Cortex of kidney (tissue), 1 donor: ENCODE measurements around the gene GEMIN2.
"Not testable (repeated sequence)": the region's sequence is repeated elsewhere in the genome, so short reads cannot be mapped to it uniquely, and the experiment has no call there.

ENCODE experiments used
- DNase-seq: peaks from one replicate; lab custom pipeline; 2025; lab: John Stamatoyannopoulos, UW

GEMIN2 gene

GRCh38 chr14:39114073-39114838, at the start of gene GEMIN2:
GEMIN2 (plus strand) TSS chr14:39114323; CDS start chr14:39114339, 16 bp downstream.
- peak; percentile 35 for DNase-seq

- DNase-seq: not testable (repeated sequence)
These were observed 44.8 kb upstream of the GEMIN2 start for GRCh38 chr14:39069169-39069805.

GRCh38 chr14:39069923-39070322, 44.2 kb upstream of the GEMIN2 start:
- DNase-seq: no peak

GRCh38 chr14:39071096-39071495, 43.0 kb upstream of the GEMIN2 start:
- no peak for DNase-seq

- no peak for DNase-seq
These were observed 33.2 kb upstream of the GEMIN2 start for GRCh38 chr14:39080886-39081285.

GRCh38 chr14:39083127-39083526, 31.0 kb upstream of the GEMIN2 start:
- DNase-seq: no peak

- no peak for DNase-seq
These were observed 28.2 kb upstream of the GEMIN2 start for GRCh38 chr14:39085933-39086332.

GRCh38 chr14:39087493-39087892, 26.6 kb upstream of the GEMIN2 start:
- DNase-seq: no peak

- no peak for DNase-seq
These were observed 23.5 kb upstream of the GEMIN2 start for GRCh38 chr14:39090548-39091111.

- no peak for DNase-seq
These were observed 22.4 kb upstream of the GEMIN2 start for GRCh38 chr14:39091716-39092115.

- no peak for DNase-seq
These were observed 19.6 kb upstream of the GEMIN2 start for GRCh38 chr14:39094515-39094914.

GRCh38 chr14:39097159-39097558, 17.0 kb upstream of the GEMIN2 start:
- no peak for DNase-seq

- DNase-seq: not testable (repeated sequence)
These were observed 14.9 kb upstream of the GEMIN2 start for GRCh38 chr14:39099215-39099614.

GRCh38 chr14:39099748-39100147, 14.4 kb upstream of the GEMIN2 start:
- DNase-seq: no peak

GRCh38 chr14:39102265-39102968, 11.7 kb upstream of the GEMIN2 start:
- DNase-seq: no peak

GRCh38 chr14:39102969-39103957, 10.9 kb upstream of the GEMIN2 start, which contains the start of gene SEC23A:
SEC23A (minus strand) TSS chr14:39103235; CDS start chr14:39096118, 7,117 bp downstream.
- DNase-seq: no peak

- DNase-seq: not testable (repeated sequence)
These were observed 9.9 kb upstream of the GEMIN2 start for GRCh38 chr14:39104078-39104801.

GRCh38 chr14:39107591-39107996, 6.5 kb upstream of the GEMIN2 start:
- no peak for DNase-seq

GRCh38 chr14:39108791-39109190, 5.3 kb upstream of the GEMIN2 start:
- DNase-seq: no peak

- no peak for DNase-seq
These were observed 4.0 kb upstream of the GEMIN2 start for GRCh38 chr14:39109893-39110715.
